ENCODE results near the gene ASTN2.

The ASTN2 gene

DNA sequence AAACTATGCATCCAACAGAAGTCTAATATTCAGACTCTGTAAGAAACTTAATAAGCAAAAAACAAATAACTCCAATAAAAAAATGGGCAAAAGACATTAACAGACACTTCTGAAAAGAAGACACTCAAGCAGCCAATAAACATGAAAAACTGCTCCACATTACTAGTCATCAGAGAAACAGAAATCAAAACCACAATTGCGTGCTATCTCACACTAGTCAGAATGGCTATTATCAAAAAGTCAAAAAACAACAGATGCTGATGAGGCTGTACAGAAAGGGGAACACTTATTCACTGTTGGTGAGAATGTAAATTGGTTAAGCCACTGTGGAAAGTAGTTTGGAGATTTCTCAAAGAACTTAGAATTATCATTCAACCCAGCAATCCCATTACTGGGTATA lies 829.0 kb downstream of the ASTN2 start:
- Histone ChIP-seq H3K27ac (ENCODE audit: low read length) (no peak overlapping the region), H3K27me3 (ENCODE audit: low read depth, low read length) (no peaks in the 10 kb centered on the region), H3K9me3 (ENCODE audit: control insufficient read depth in 1 of 2, low read length in 2 of 2) (peaks cover 4 to 5% of the 10 kb centered on the region in 2 donors), H3K36me3 (ENCODE audit: control insufficient read depth in 1 of 2, insufficient read depth in 2 of 2, low read length in 2 of 2) (no peaks in the 10 kb centered on the region), H3K4me1 (ENCODE audit: control insufficient read depth in 1 of 2, insufficient read depth in 2 of 2, low read length in 2 of 2) (no peaks in the 10 kb centered on the region), H3K4me3 (ENCODE audit: low read depth in 1 of 2, low read length in 2 of 2) (no peak overlapping the region)

DNA sequence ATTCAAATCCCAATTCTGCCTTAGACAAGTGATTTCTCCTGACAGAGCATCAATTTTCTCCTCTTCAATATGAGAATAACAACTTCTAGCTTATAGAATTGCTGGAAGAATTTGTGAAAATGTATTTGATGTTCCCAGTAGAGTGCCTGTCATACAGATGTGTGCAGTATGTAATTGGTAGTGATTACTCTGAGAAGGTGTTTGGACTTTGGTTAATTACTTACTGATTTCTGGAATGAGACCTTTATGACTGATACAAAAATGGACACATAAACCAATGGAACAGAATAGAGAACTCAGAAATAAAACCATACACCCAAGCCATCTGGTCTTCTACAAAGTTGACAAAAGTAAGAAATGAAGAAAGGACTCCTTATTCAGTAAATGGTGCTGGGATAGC lies 829.7 kb downstream of the ASTN2 start:
- Histone ChIP-seq H3K27me3 (ENCODE audit: low read depth, low read length) (no peaks in the 10 kb centered on the region), H3K4me3 (ENCODE audit: low read depth in 1 of 2, low read length in 2 of 2) (no peak overlapping the region), H3K36me3 (ENCODE audit: control insufficient read depth in 1 of 2, insufficient read depth in 2 of 2, low read length in 2 of 2) (no peaks in the 10 kb centered on the region), H3K27ac (ENCODE audit: low read length) (no peak overlapping the region), H3K4me1 (ENCODE audit: control insufficient read depth in 1 of 2, insufficient read depth in 2 of 2, low read length in 2 of 2) (no peaks in the 10 kb centered on the region), H3K9me3 (ENCODE audit: control insufficient read depth in 1 of 2, low read length in 2 of 2) (peaks cover 4 to 5% of the 10 kb centered on the region in 2 donors)

DNA sequence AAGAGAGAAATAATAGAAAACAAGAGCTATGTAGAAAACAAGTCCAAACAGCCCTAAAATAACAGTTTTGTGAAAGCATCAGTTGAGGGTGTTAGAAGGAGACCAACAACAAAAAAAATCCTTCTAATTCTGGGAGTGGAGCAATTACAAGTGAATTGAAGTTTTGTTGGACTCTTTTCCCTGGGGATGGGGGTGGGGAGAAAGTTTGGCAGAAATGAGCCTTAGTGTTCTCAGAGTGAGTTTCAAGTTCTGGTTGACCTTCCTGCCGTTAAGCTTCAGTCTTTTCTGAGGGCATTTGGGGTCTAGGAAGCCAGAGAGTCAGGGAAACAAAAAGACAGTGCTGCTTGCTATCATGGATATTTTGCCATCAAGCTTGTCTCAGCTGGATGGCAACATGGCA lies 834.0 kb downstream of the ASTN2 start:
- Histone ChIP-seq H3K27ac (ENCODE audit: low read length) (no peak overlapping the region), H3K9me3 (ENCODE audit: control insufficient read depth in 1 of 2, low read length in 2 of 2) (no peaks in the 10 kb centered on the region), H3K36me3 (ENCODE audit: control insufficient read depth in 1 of 2, insufficient read depth in 2 of 2, low read length in 2 of 2) (no peaks in the 10 kb centered on the region), H3K4me3 (ENCODE audit: low read depth in 1 of 2, low read length in 2 of 2) (no peak overlapping the region), H3K27me3 (ENCODE audit: low read depth, low read length) (no peaks in the 10 kb centered on the region), H3K4me1 (ENCODE audit: control insufficient read depth in 1 of 2, insufficient read depth in 2 of 2, low read length in 2 of 2) (no peaks in the 10 kb centered on the region)

DNA sequence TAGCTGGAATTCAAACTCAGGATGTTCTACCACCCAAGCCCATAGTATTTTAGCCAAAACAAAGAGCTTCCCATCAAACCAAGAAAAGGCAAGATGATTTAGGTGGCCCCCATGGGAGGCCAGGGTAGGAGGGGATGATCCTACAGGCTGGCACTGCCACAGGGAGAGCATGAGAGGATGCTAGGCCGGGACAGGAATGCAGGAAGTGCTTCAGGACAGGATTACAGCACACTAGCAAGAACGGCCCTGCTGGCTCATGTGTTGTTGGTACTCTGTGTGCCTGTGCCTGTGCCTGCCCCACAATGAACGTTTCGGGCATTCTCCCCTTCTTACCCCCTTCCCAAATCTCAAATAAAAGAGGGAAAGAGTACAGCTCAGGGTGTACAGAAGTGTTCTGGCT lies 838.5 kb downstream of the ASTN2 start:
- Histone ChIP-seq H3K4me1 (ENCODE audit: control insufficient read depth in 1 of 2, insufficient read depth in 2 of 2, low read length in 2 of 2) (peaks cover 0 to 6% of the 10 kb centered on the region in 2 donors), H3K27me3 (ENCODE audit: low read depth, low read length) (no peaks in the 10 kb centered on the region), H3K4me3 (ENCODE audit: low read depth in 1 of 2, low read length in 2 of 2) (no peak overlapping the region), H3K27ac (ENCODE audit: low read length) (no peak overlapping the region), H3K36me3 (ENCODE audit: control insufficient read depth in 1 of 2, insufficient read depth in 2 of 2, low read length in 2 of 2) (no peaks in the 10 kb centered on the region), H3K9me3 (ENCODE audit: control insufficient read depth in 1 of 2, low read length in 2 of 2) (no peaks in the 10 kb centered on the region)

DNA sequence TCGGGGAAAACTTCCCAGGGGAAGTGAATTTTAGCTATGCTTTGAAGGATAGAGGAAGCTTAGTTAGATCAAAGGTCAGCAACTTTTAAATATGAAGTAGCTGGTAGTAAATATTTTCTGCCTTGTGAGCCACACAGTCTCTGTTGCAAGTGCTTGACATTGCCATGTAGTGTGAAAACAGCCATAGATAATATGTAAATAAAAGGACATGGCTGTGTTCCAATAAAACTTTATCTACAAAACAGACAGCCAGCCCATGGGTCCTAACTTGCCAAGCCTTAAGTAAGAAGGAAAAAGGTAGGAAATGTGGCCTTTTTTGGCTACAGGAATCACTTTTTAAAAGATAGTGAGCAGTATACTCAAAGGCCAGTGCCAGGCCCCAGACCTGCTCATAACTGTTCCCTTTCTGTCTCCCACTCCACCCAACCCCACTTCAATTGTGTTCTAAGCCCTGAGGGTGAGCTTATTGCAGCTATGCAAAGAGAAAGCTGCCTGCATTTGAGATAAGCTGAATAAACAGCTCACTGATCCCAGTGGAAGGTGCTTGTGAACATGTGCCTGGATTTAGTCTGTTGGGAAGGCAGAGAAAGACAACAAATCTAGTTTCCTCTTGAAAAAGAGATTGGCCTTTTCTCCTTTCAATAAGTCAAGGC lies 840.7 kb downstream of the ASTN2 start:
- no peaks in the 10 kb centered on the region for H3K36me3 ChIP-seq (ENCODE audit: control insufficient read depth in 1 of 2, insufficient read depth in 2 of 2, low read length in 2 of 2)
- no peaks in the 10 kb centered on the region for H3K9me3 ChIP-seq (ENCODE audit: control insufficient read depth in 1 of 2, low read length in 2 of 2)
- no peak overlapping the region for H3K4me3 ChIP-seq (ENCODE audit: low read depth in 1 of 2, low read length in 2 of 2)
- H3K4me1 ChIP-seq (ENCODE audit: control insufficient read depth in 1 of 2, insufficient read depth in 2 of 2, low read length in 2 of 2): peaks cover 0 to 6% of the 10 kb centered on the region in 2 donors
- H3K27me3 ChIP-seq (ENCODE audit: low read depth, low read length): no peaks in the 10 kb centered on the region
- H3K27ac ChIP-seq (ENCODE audit: low read length): no peak overlapping the region

DNA sequence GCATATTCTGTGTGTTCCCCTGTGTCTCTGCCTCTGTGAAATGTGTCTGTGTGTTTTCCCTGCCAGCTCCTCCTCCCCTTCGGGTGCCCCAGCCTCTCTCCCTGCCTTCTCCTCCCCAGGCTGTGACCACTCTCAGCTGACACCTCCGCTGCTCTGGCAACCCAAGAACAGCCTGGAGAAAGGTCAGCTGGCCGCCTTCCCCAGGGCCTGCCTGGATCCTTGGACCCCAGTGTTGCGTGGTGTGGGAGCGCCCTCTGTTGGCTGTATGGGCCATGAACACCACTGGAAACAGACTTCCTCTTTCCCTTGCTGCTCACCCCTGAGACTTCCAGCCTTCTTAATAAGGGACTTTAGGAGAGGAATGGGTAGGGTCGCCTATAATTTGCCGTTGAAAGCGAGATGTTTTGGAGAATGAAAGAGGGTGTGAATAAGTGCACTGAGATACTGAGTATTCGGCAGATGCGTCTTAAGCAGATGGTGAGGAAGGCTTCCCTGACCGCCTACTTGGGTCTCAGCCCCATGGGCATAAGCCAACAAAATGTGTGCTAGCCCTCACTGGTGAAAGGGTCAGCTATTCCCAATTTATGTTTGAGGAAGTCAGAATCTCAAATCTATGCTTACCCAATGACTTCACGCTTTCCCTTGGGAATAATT lies 842.6 kb downstream of the ASTN2 start:
- H3K9me3 ChIP-seq (ENCODE audit: control insufficient read depth in 1 of 2, low read length in 2 of 2): no peaks in the 10 kb centered on the region
- no peaks in the 10 kb centered on the region for H3K36me3 ChIP-seq (ENCODE audit: control insufficient read depth in 1 of 2, insufficient read depth in 2 of 2, low read length in 2 of 2)
- H3K27me3 ChIP-seq (ENCODE audit: low read depth, low read length): no peaks in the 10 kb centered on the region
- H3K4me1 ChIP-seq (ENCODE audit: control insufficient read depth in 1 of 2, insufficient read depth in 2 of 2, low read length in 2 of 2): peaks cover 2 to 6% of the 10 kb centered on the region in 2 donors
- H3K4me3 ChIP-seq (ENCODE audit: low read depth in 1 of 2, low read length in 2 of 2): no peak overlapping the region
- no peak overlapping the region for H3K27ac ChIP-seq (ENCODE audit: low read length)

DNA sequence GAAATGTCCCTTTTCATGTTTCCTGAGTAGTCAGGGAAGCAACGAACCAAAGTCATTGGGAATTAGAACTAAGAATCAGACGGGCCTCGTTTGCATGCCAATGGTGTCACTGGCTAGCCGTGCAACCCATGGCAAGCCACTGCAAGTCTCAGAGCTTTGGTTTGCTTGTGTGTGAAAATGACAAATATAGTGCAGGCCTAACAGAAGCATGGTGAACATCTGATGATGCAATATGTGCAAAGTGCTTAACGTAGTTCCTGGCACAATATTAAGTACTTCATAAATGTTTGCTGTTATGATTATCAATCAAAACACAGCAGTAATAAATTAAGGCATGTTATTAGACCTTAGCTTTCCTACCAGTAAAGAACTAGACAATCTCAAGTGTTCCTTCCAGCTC lies 845.7 kb downstream of the ASTN2 start:
- Histone ChIP-seq H3K27ac (ENCODE audit: low read length) (no peak overlapping the region), H3K4me3 (ENCODE audit: low read depth in 1 of 2, low read length in 2 of 2) (no peak overlapping the region), H3K9me3 (ENCODE audit: control insufficient read depth in 1 of 2, low read length in 2 of 2) (no peaks in the 10 kb centered on the region), H3K36me3 (ENCODE audit: control insufficient read depth in 1 of 2, insufficient read depth in 2 of 2, low read length in 2 of 2) (no peaks in the 10 kb centered on the region), H3K27me3 (ENCODE audit: low read depth, low read length) (no peaks in the 10 kb centered on the region), H3K4me1 (ENCODE audit: control insufficient read depth in 1 of 2, insufficient read depth in 2 of 2, low read length in 2 of 2) (peaks cover 6 to 8% of the 10 kb centered on the region in 2 donors)

DNA sequence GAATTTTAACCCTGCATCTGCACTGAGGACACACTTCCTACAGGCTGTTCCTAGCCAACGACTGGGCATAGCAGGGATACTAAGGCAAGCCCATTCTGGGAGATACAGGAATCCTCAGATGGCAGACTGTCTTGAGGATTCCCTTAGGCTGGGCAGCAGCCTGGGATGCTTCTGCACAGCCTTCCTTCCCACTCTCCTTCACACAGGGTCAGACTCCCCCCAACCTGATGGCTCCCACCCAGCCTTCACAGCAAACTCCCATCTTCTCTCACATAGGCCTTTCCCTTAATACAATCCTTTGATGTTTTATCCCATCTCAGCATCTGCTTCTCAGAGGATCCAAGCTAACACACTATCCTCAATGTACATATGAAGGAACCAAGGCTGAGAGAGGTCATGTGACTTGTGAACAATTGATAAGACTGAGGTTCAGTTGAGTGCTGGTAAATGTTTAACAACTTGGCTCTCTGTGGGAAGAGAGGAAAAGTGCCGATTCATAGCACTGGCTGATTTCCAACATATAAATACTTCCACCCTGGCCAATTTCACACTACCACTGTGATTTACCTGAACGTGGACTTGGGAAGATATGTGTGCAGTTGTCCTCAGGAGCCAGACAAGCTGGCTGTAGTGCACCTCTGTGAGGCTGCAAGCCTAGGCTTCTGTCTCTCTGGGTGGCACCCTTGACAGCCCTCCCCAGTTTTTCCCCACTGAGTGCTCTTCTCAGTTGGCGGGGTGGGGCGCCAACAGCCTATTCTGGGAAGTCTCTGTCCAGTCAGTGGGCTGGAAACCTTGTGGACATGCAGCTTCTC lies 848.0 kb downstream of the ASTN2 start:
- Histone ChIP-seq H3K4me3 (ENCODE audit: low read depth in 1 of 2, low read length in 2 of 2) (no peak overlapping the region), H3K4me1 (ENCODE audit: control insufficient read depth in 1 of 2, insufficient read depth in 2 of 2, low read length in 2 of 2) (peaks cover 3 to 8% of the 10 kb centered on the region in 2 donors), H3K36me3 (ENCODE audit: control insufficient read depth in 1 of 2, insufficient read depth in 2 of 2, low read length in 2 of 2) (no peaks in the 10 kb centered on the region), H3K27me3 (ENCODE audit: low read depth, low read length) (no peaks in the 10 kb centered on the region), H3K27ac (ENCODE audit: low read length) (no peak overlapping the region), H3K9me3 (ENCODE audit: control insufficient read depth in 1 of 2, low read length in 2 of 2) (no peaks in the 10 kb centered on the region)

DNA sequence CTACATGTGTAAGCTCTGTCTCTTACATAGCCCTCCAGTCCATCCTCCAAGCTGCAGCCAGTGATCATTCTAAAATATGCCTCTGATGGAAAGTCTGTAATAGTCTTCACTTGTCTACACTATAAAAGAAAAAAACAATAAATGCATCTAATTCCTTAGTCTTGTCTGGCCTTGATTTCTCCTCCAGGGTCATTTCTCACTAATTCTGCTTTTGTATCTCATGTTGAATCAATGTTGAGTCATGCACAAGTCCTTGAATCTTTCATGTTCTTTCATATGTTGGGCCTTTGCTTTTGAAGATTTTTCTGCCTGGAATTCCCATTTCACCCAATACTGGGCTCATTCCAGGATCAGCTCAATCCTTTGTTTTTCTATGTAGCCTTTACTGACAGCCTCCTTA lies 848.9 kb downstream of the ASTN2 start:
- H3K4me1 ChIP-seq (ENCODE audit: control insufficient read depth in 1 of 2, insufficient read depth in 2 of 2, low read length in 2 of 2): peaks cover 0 to 8% of the 10 kb centered on the region in 2 donors
- no peak overlapping the region for H3K4me3 ChIP-seq (ENCODE audit: low read depth in 1 of 2, low read length in 2 of 2)
- H3K36me3 ChIP-seq (ENCODE audit: control insufficient read depth in 1 of 2, insufficient read depth in 2 of 2, low read length in 2 of 2): no peaks in the 10 kb centered on the region
- no peak overlapping the region for H3K27ac ChIP-seq (ENCODE audit: low read length)
- no peaks in the 10 kb centered on the region for H3K9me3 ChIP-seq (ENCODE audit: control insufficient read depth in 1 of 2, low read length in 2 of 2)
- no peaks in the 10 kb centered on the region for H3K27me3 ChIP-seq (ENCODE audit: low read depth, low read length)

DNA sequence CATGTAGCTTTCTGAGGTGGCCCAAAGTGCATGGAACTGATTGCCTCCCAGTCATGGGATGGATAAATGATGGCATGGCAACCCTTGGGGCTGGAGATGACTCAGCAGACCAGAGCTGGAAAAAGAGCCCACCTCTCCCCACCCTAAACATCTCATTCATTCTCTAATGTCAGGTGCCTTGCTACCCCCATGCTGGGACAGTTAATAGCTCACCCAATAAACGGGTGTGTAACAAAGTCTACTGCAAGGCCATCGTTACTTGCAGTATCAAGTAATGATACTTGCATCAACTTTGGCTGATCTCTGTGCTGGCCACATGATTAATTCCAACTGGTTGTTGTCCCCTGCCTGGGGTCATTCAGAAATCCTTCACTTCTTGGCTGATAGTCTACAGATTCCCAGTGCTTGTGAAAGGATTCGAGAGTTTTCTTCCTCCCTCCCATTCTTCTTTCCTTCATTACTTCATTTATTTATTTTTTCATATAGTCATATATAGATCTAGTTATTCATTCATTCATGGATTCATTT lies 850.5 kb downstream of the ASTN2 start:
- Histone ChIP-seq H3K4me1 (ENCODE audit: control insufficient read depth in 1 of 2, insufficient read depth in 2 of 2, low read length in 2 of 2) (peaks cover 0 to 8% of the 10 kb centered on the region in 2 donors), H3K36me3 (ENCODE audit: control insufficient read depth in 1 of 2, insufficient read depth in 2 of 2, low read length in 2 of 2) (no peaks in the 10 kb centered on the region), H3K4me3 (ENCODE audit: low read depth in 1 of 2, low read length in 2 of 2) (no peak overlapping the region), H3K9me3 (ENCODE audit: control insufficient read depth in 1 of 2, low read length in 2 of 2) (no peaks in the 10 kb centered on the region), H3K27ac (ENCODE audit: low read length) (no peak overlapping the region), H3K27me3 (ENCODE audit: low read depth, low read length) (no peaks in the 10 kb centered on the region)

DNA sequence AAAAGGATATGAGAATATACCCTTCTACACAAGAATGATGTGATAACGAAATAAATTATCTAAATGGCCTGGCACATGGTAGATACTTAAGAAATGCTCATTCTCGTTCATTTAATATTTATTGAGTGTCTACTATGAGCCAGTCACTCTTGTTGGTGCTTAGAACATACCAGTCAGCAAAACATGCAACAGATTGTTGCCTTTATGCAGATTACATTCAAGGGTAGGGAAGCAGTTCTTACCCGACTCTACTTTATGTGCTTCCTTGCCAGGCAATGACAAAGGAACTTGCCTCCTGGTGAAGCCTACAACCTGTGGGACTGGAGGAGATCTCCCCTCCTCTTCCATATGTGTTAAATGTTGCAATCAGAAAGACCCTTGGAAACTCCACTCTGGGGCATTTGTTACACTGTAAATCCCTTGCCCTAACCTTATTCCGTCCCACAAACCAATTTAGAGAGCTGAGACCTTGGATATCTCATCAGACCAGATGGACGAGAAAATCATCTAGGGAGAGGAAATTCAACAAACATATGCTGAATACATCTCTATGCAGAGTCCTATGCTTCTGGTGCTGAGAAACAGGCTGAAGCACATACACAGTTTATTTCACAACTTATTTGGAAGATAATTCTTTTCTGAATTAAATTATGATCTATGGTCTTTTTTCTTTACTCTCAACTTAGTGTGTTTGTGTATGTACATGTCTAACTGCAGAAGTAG lies 855.9 kb downstream of the ASTN2 start:
- Histone ChIP-seq H3K27ac (ENCODE audit: low read length) (no peak overlapping the region), H3K27me3 (ENCODE audit: low read depth, low read length) (no peaks in the 10 kb centered on the region), H3K4me1 (ENCODE audit: control insufficient read depth in 1 of 2, insufficient read depth in 2 of 2, low read length in 2 of 2) (no peaks in the 10 kb centered on the region), H3K9me3 (ENCODE audit: control insufficient read depth in 1 of 2, low read length in 2 of 2) (no peaks in the 10 kb centered on the region), H3K36me3 (ENCODE audit: control insufficient read depth in 1 of 2, insufficient read depth in 2 of 2, low read length in 2 of 2) (no peaks in the 10 kb centered on the region), H3K4me3 (ENCODE audit: low read depth in 1 of 2, low read length in 2 of 2) (no peak overlapping the region)
